NOMO-1 (cell line): Measurements from ENCODE around the gene SLC25A21.
"Not testable (repeated sequence)": the region's sequence is repeated elsewhere in the genome, so short reads cannot be mapped to it uniquely, and the experiment has no call there.

Experiments
- DNase-seq, 2 experiments: peaks; one replicate each; lab custom pipeline; 2025; ENCODE audit not compliant: unreplicated experiment in 2 of 2; lab: John Stamatoyannopoulos, UW

The SLC25A21 gene

DNA sequence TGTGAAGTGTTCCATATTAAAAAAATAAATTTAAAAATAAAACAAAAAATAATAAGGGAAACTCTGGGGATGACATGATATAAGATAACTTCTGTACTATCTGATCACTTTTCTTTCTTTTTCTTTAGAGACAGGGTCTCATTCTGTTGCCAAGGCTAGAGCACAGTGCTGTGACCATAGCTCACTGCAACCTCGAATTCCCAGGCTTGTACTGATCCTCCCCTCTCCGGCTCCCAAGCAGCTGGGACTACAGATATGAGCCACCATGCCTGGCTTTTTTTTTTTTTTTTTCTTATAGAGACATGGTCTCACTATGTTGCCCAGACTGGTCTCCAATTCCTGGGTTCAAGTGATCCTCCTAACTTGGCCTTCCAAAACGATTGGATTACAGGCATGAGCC is 14.9 kb upstream of the SLC25A21 start:
- no peak for DNase-seq

- no peak for DNase-seq
Measured at GRCh38 chr14:37186865-37187264, 14.5 kb upstream of the SLC25A21 start.

- no peak for DNase-seq
Measured at GRCh38 chr14:37185670-37186069, 13.3 kb upstream of the SLC25A21 start.

DNA sequence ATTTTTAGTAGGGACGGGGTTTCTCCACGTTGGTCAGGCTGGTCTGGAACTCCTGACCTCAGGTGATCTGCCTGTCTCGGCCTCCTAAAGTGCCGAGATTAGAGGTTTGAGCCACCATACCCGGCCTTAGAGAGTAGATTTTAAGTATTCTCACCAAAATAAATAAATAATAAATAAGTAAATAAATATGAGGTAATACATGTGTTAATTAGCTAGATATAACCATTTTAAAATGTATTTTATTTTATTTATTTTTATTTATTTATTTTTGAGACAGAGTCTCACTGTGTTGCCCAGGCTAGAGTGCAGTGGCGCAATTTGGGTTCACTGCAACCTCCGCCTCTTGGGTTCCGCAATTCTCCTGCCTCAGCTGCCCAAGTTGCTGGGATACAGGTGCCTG is 12.1 kb upstream of the SLC25A21 start:
- not testable (repeated sequence) for DNase-seq

DNA sequence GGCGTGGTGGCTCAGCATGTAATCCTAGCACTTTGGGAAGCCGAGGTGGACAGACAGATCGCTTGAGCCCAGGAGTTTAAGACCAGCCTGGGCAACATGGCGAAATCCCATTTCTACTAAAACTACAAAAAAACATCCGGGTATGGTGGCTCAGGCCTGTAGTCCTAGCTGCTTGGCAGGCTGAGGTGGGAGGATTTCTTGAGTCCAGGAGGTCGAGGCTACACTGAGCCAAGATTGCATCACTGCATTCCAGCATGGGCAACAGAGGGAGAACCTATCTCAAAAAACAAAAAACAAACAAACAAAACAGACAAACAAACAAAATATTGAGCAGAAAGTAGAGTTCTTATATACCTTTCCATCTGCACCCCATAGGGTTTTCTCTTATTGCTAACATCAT is 9.0 kb upstream of the SLC25A21 start:
- no peak for DNase-seq

- DNase-seq: not testable (repeated sequence)
Measured at GRCh38 chr14:37180886-37181285, 8.5 kb upstream of the SLC25A21 start.

DNA sequence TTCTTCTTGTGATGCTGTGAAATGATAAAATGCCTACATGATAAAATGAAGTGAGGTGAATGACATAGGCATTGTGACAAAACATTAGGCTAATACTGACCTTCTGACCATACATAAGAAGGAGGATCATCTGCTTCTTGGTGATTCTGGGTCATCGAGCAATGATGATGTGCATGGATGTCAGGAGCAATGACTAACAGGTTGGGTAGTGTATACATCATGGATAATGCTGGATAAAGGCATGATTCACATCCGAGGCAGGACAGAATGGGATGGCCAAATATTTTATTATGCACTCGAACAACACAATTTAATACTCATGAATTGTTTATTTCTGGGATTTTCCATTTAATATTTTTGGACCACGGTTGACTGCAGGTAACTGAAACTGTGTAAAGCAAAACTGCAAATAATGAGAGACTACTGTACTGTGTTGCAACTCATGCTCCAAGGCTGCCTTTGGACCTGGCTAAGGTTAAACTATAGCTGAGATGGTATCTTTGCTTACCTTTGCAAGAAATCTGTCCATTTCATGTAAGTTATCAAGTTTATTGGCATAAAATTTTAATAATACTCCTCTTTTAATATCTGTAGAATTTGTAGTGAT is 7.6 kb upstream of the SLC25A21 start:
- DNase-seq: no peak

DNA sequence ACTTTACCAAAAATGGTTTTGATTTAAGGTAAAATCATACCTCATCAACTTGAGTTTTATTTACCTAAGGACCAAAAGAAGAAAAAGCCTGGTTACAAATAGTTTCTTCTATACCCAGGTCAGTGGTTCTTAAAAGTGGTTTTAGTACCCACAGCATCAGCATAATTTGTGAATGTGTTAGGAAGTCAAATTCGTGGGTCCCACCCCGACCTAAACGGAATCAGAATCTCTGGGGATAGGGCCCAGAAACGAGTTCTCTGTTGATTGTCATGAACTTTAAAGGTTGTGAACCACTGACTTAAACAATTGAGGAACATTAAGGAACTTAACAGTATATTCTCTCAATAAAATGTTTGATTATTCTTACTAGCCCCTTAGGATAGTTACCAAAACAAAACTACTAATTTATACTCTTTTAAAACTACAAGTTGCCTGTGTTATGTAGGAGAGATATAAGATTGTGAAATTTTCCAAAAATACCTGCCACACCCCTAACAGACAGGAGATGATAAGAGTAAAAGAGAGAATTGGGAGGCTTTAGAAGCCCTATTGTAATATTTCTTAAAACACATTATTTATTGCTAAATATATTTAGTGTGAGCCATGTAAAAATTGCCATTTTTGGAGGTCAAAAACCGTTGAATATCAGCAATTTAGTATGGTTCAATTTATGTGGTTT is 669 bp upstream of the SLC25A21 start:
- no peak for DNase-seq

DNA sequence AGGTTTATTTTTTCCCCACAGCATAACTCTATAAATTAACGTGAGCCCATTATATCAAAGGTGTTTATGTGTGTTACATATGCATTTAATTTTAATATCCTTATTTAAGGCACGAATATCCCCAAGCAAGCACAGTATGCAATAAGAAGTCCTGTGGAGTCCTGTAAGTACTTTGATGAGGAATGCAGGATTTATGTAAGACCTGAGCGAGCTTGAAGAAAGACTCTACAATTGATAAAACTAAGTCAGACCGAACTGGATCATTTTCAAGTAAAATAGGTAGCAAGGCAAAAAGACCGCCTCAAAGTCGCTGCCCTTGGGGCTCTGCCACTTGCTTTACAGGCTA is 755 bp downstream of the SLC25A21 start:
- no peak for DNase-seq

DNA sequence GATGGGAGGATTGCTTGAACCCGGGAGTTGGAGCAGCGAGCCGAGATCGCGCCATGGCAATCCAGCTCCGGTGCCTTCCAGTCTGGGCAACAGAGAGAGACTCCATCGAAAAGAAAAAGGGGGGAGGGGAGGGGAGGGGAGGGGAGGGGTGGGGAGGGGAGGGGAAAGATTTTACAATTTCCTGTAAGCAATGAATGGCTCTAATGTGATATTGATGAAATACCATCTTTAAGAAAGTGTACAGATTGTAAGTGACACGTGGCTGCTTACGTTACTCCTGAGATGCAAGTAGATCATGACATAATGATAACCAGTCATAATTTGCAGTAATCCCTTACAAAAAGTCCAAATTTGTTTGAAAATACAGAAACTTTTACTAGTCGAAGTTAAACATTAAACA is 1.4 kb downstream of the SLC25A21 start:
- DNase-seq: no peak

DNA sequence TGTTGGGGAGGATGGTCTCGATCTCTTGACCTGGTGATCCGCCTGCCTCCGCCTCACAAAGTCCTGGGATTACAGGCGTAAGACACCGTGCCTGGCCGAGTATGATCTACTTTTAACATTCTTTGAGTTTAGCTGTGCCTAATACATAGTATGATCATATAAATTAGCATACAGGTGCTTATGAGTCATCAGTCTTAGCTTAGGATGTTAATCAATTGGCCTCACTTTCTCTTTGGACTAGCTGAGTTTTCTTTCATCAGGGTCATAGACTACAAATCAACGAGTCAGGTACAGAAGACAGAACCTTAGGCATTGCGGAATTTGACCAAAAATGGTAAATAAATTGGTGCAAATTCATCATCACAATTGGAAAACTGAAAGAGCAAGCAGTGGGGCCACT is 2.2 kb downstream of the SLC25A21 start:
- DNase-seq: no peak

- DNase-seq: no peak
Measured at GRCh38 chr14:37168721-37169120, 3.7 kb downstream of the SLC25A21 start.

GRCh38 chr14:37167151-37168047 is 5.0 kb downstream of the SLC25A21 start:
- no peak for DNase-seq

DNA sequence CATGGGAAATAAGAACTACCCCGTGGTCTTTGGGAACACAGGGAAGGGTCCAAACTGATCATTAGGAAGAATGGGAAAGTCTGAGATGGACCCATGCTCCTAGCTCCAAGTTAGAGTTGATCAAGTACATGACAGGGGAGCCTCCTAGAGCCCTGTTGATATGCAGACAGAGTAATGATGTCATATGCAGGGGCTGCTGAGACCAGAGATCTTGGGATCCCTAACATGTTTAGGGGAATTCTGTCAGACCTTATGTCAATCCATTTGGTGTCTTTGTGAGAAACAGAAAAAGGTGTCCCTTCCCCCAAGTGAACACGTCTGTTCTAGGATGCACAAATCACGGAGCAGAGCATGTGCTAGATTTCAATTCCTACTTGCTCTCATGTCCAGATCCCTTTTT is 6.6 kb downstream of the SLC25A21 start:
- DNase-seq: no peak

DNA sequence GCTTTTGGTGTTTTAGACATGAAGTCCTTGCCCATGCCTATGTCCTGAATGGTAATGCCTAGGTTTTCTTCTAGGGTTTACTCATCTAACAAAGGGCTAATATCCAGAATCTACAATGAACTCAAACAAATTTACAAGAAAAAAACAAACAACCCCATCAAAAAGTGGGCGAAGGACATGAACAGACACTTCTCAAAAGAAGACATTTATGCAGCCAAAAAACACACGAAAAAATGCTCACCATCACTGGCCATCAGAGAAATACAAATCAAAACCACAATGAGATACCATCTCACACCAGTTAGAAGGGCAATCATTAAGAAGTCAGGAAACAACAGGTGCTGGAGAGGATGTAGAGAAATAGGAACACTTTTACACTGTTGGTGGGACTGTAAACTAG is 10.1 kb downstream of the SLC25A21 start:
- DNase-seq: not testable (repeated sequence)

DNA sequence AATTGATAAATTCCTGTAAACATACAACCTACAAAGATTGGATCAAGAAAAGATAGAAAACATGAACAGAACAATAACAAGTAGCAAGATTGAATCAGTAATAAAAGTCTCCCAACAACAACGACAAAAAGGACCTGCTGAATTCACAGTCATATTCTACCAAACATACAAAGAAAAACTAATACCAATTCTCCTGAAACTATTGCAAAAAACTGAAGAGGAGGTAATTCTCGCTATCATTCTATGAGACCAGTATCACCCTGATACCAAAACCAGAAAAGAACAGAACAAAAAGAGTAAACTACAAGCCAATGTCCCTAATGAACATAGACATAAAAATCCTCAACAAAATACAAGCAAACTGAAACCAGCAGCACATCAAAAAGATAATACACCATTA is 14.4 kb downstream of the SLC25A21 start:
- no peak for DNase-seq

GRCh38 chr14:37153483-37153882 is 18.9 kb downstream of the SLC25A21 start:
- DNase-seq: no peak

DNA sequence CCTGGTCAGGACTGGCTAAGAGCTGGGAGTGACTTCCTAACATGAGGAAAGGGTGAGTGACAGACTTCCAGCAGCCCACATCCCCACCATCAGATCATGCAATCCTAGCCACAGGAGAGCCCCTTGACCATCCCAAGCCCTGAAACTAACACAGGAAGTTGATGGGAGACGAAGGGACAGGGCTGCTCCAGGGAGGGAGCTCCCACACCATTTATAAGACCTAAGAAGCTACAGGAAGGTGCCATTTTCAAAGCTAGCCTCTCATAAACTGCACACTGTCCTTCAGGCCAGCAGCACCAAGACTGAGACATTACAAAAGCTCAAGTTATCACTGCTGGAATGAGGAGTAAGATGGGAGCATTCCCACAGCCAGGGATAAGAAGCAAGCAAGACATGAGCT is 19.4 kb downstream of the SLC25A21 start:
- DNase-seq: no peak

DNA sequence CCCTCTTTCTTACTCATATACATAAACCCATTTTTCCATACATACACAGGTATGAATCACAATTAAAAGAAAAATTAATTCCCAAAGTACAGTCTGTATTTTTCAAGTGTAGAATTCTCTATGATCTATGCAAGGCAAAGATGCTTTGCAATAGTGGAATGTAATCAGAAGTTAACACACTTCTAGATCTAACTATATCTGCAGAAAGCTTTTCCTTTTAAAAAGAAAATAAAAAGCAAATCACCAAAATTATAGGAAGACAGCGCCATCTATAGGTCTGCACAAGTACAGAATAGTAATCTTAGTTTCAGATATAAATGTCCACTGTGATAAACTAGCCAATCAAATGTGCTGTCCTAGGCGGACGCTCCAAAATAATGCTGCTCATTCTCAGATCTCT is 22.0 kb downstream of the SLC25A21 start:
- peak; percentile 22 to 51 for DNase-seq

DNA sequence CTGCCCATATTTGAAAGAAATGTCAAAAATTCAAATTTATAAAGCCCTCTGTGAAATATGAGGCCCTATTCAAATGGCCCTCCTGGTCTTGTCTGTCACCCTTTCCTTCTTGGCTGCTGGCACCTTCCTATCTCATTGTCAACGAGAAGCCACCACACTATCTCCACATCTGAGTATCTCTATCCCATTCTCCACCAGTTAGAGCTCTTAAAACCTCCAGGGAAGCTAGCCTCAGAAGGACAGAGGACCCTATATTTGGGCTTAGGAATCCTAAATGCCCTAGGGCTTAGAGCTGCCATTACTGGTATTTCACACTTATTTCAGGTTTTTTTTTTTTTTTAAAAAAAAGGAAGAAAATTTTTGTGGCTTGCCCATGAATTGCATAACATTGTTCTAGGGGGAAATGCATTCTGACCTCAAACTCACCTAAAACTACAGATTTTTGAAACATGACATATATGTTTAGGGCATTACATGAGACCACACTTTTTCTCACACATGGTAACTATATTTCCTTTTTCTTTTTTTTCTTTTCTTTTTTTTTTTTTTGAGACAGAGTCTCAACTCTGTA is 25.0 kb downstream of the SLC25A21 start:
- DNase-seq: peak; percentile 44 to 57

DNA sequence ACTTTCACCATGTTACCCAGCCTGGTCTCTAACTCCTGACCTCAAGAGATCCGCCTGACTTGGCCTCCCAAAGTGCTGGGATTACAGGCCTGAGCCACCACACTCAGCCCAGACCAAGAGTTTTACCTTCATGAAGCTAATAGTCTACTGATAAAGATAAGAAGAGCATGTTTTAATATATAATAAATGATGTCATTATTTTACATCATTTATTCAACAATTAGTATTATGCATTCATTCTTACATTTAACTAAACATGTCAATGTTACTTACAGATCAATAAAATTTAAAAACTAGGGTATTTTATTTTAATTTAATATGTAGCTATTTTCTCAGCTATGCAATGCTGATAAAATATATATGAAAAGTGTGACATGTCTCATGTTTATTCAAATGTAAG is 26.0 kb downstream of the SLC25A21 start:
- not testable (repeated sequence) for DNase-seq

GRCh38 chr14:37145395-37145794 is 27.0 kb downstream of the SLC25A21 start:
- no peak for DNase-seq
